ENCODE results near the gene FAM98A.

FAM98A gene

GRCh38 chr2:33597026-33597425 is 2.1 kb downstream of the FAM98A start:
- no peak for DNase-seq (ENCODE audit: low spot score)

GRCh38 chr2:33595385-33595784 is 3.7 kb downstream of the FAM98A start:
- DNase-seq (ENCODE audit: low spot score), result no peak

GRCh38 chr2:33589444-33589843 is 9.7 kb downstream of the FAM98A start:
- no peak for DNase-seq (ENCODE audit: low spot score)

GRCh38 chr2:33588232-33588631 is 10.9 kb downstream of the FAM98A start:
- DNase-seq (ENCODE audit: low spot score), result no peak

GRCh38 chr2:33586766-33587165 is 12.3 kb downstream of the FAM98A start:
- DNase-seq (ENCODE audit: low spot score), result no peak

GRCh38 chr2:33583194-33583938 is 15.7 kb downstream of the FAM98A start:
- no peak for DNase-seq (ENCODE audit: low spot score)

- DNase-seq (ENCODE audit: low spot score), result no peak
Measured at GRCh38 chr2:33581872-33582271, 17.2 kb downstream of the FAM98A start.

GRCh38 chr2:33579227-33579626 is 19.9 kb downstream of the FAM98A start:
- DNase-seq (ENCODE audit: low spot score), result no peak

- DNase-seq (ENCODE audit: low spot score), result no peak
Measured at GRCh38 chr2:33577668-33578067, 21.4 kb downstream of the FAM98A start.

- DNase-seq (ENCODE audit: low spot score), result no peak
Measured at GRCh38 chr2:33577084-33577483, 22.0 kb downstream of the FAM98A start.

- DNase-seq (ENCODE audit: low spot score), result no peak
Measured at GRCh38 chr2:33573657-33574056, 25.4 kb downstream of the FAM98A start.

- no peak for DNase-seq (ENCODE audit: low spot score)
Measured at GRCh38 chr2:33570681-33571080, 28.4 kb downstream of the FAM98A start.

- no peak for DNase-seq (ENCODE audit: low spot score)
Measured at GRCh38 chr2:33561872-33562271, 37.2 kb downstream of the FAM98A start.

- no peak for DNase-seq (ENCODE audit: low spot score)
Measured at GRCh38 chr2:33560017-33560416, 39.1 kb downstream of the FAM98A start.

GRCh38 chr2:33559328-33559727 is 39.8 kb downstream of the FAM98A start:
- DNase-seq (ENCODE audit: low spot score), result no peak

GRCh38 chr2:33555681-33556080 is 43.4 kb downstream of the FAM98A start:
- no peak for DNase-seq (ENCODE audit: low spot score)

GRCh38 chr2:33552758-33553461 is 46.2 kb downstream of the FAM98A start:
- DNase-seq (ENCODE audit: low spot score), result no peak

GRCh38 chr2:33550206-33550605 is 48.9 kb downstream of the FAM98A start:
- DNase-seq (ENCODE audit: low spot score), result no peak

- no peak for DNase-seq (ENCODE audit: low spot score)
Measured at GRCh38 chr2:33541243-33541642, 57.9 kb downstream of the FAM98A start.

- no peak for DNase-seq (ENCODE audit: low spot score)
Measured at GRCh38 chr2:33535421-33535820, 63.7 kb downstream of the FAM98A start.
